ENCODE measurements around the gene OR52M1. TPM values are rescaled to one million over a fixed set of nuclear protein-coding genes. Genes with fewer than 3 reads are reported as not detected.

The OR52M1 gene
- total RNA-seq, 1 donor from 2014 or later: not detected

DNA sequence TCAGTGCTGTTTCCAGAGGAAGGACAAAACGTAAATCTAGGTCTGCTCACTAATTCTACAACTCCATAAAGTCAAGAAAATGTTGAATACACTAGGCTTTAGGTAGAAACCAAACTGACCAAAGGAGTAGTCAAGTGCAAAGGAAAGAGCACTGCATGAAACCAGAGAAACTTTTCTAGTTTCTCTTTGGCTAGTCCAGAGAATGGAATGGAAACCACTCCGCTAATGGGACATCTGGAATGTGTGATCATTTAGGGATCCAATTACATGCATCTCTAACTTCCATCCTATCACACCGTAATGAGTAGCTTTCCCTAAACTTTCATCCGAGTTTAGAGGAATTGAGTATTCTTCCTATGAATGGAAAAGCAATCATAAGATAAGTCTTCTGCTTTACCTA is 2.4 kb downstream of the OR52M1 start:
- Mint-ChIP-seq H3K36me3 (no peaks in the 10 kb centered on the region), H3K9me3 (peaks cover 20% of the 10 kb centered on the region), H3K27ac (no peak overlapping the region), H3K27me3 (ENCODE audit: low read depth) (no peaks in the 10 kb centered on the region), H3K4me1 (no peaks in the 10 kb centered on the region), H3K4me3 (no peak overlapping the region)
- TF ChIP-seq, protein P1, sequence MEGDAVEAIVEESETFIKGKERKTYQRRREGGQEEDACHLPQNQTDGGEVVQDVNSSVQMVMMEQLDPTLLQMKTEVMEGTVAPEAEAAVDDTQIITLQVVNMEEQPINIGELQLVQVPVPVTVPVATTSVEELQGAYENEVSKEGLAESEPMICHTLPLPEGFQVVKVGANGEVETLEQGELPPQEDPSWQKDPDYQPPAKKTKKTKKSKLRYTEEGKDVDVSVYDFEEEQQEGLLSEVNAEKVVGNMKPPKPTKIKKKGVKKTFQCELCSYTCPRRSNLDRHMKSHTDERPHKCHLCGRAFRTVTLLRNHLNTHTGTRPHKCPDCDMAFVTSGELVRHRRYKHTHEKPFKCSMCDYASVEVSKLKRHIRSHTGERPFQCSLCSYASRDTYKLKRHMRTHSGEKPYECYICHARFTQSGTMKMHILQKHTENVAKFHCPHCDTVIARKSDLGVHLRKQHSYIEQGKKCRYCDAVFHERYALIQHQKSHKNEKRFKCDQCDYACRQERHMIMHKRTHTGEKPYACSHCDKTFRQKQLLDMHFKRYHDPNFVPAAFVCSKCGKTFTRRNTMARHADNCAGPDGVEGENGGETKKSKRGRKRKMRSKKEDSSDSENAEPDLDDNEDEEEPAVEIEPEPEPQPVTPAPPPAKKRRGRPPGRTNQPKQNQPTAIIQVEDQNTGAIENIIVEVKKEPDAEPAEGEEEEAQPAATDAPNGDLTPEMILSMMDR (IDR thresholded peaks at IDR 0.05; ENCODE audit: unreplicated experiment): no peak
- no peak for DNase-seq (ENCODE audit: low spot score in 2 of 2, unreplicated experiment in 2 of 2)

DNA sequence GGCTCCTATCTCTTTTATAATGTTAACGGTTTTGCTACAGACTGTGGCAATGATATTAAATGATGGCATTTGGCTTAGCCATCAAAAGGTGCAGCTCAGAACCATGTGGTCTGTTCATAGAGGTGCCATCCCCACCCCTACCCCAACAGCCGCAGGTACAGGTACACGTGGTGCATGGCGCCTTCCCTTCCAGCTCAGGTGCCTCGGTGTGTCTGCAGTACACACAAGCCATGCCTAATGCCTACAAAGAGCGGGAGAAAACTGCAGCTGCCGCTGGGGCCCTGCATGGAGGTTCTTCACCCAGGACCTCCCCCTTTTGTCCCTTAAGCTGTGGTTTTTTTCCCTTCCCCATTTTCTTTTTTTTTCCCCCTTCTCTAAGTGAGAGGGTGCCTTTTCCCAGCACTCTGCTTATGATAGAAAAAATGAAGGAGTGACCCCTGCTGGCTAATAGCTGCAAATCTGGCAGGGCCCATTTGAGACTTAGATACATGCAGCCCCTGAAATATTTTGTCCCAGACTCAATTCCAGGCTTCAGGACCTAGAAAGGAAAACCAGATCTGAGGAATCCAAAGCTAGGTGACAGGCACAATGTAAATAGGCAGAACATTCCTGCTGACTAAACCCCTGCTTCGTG is 6.5 kb downstream of the OR52M1 start:
- TF ChIP-seq, protein P1 (IDR thresholded peaks at IDR 0.05; ENCODE audit: unreplicated experiment): no peak

DNA sequence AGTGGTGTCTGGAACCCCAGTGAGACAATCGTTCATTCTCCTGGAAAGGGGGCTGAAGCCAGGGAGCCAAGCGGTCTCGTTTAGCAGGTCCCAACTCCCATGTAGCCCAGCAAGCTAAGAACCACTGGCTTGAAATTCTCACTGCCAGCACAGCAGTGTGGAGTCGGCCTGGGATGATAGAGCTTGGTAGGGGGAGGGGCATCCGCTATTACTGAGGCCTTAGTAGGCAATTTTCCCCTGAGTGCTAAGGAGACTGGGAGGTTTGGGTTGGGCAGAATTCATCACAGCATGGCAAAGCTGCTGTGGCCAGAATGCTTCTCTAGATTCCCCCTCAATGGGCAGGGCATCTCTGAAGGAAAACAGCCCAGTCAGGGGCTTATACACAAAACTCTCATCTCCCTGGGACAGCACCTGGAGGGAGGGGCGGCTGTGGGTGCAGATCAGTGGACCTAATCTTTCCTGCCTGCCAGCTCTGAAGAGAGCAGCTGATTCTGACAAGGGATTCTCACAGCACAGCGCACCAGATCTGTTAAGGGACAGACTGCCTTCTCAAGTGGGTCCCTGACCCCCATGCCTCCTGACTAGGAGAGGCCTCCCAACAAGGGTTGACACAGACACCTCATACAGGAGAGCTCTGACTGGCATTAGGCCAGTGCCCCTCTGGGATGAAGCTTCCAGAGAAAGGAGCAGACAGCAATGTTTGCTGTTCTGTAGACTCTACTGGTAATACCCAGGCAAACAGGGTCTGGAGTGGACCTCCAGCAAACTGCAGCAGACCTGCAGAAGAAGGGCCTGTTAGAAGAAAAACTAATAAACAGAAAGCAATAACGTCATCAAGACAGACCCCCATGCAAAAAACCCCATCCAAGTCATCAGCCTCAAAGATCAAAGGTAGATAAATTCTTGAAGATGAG is 14.8 kb downstream of the OR52M1 start:
- Mint-ChIP-seq H3K4me1 (peaks cover 14% of the 10 kb centered on the region), H3K9me3 (peaks cover 43% of the 10 kb centered on the region), H3K4me3 (no peak overlapping the region), H3K27me3 (ENCODE audit: low read depth) (no peaks in the 10 kb centered on the region), H3K36me3 (peaks cover 14% of the 10 kb centered on the region), H3K27ac (peak overlapping the region; percentile 70)
- TF ChIP-seq, protein P1 (IDR thresholded peaks at IDR 0.05; ENCODE audit: unreplicated experiment): no peak
- no peak for DNase-seq (ENCODE audit: low spot score in 2 of 2, unreplicated experiment in 2 of 2)

More for the DNA sequence above, 6.5 kb downstream of the OR52M1 start:
- Mint-ChIP-seq H3K36me3 (no peaks in the 10 kb centered on the region), H3K4me3 (no peak overlapping the region), H3K9me3 (peaks cover 24% of the 10 kb centered on the region), H3K27me3 (ENCODE audit: low read depth) (no peaks in the 10 kb centered on the region), H3K4me1 (no peaks in the 10 kb centered on the region), H3K27ac (no peak overlapping the region)
- no peak for DNase-seq (ENCODE audit: low spot score in 2 of 2, unreplicated experiment in 2 of 2)

DNA sequence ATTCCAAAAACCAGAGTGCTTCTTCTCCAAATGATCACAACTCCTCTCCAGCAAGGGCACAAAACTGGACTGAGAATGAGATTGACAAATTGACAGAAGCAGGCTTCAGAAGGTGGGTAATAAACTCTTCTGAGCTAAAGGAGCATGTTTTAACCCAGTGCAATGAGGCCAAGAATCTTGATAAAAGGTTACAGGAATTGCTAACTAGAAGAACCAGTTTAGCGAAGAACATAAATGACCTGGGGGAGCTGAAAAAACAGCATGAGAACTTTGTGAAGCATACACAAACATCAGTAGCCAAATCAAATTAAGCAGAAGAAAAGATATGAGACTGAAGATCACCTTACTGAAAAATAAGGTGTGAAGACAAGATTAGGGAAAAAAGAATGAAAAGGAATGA is 15.5 kb downstream of the OR52M1 start:
- no peaks in the 10 kb centered on the region for H3K27me3 Mint-ChIP-seq (ENCODE audit: low read depth)
- H3K36me3 Mint-ChIP-seq: peaks cover 14% of the 10 kb centered on the region
- peak overlapping the region; percentile 70 for H3K27ac Mint-ChIP-seq
- peaks cover 14% of the 10 kb centered on the region for H3K4me1 Mint-ChIP-seq
- TF ChIP-seq, protein P1 (IDR thresholded peaks at IDR 0.05; ENCODE audit: unreplicated experiment): no peak
- DNase-seq (ENCODE audit: low spot score in 2 of 2, unreplicated experiment in 2 of 2): no peak
- peaks cover 43% of the 10 kb centered on the region for H3K9me3 Mint-ChIP-seq
- H3K4me3 Mint-ChIP-seq: no peak overlapping the region

DNA sequence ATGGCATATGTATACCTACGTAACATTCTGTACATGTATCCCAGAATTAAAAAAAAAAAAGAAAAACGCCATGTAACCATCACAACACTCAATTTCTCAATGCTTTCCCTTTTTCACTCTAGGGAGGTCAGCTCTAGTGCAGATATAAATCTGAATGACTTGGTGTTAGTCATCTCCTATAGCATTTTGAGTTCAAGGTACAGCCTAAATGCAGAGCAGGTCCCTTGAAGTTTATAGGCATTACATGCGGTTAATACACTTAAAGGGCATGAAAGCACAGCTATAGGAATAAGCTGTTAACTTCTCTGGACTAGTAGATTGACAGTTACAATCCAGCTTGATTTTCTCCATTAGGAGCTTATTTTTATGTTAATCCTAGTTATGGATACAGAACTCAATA is 20.4 kb downstream of the OR52M1 start:
- Mint-ChIP-seq H3K4me1 (peaks cover 10% of the 10 kb centered on the region), H3K36me3 (peaks cover 14% of the 10 kb centered on the region), H3K27me3 (ENCODE audit: low read depth) (no peaks in the 10 kb centered on the region), H3K27ac (no peak overlapping the region), H3K9me3 (peaks cover 47% of the 10 kb centered on the region), H3K4me3 (no peak overlapping the region)
- TF ChIP-seq, protein P1 (IDR thresholded peaks at IDR 0.05; ENCODE audit: unreplicated experiment): no peak
- no peak for DNase-seq (ENCODE audit: low spot score in 2 of 2, unreplicated experiment in 2 of 2)

All from mesothelial cell of epicardium (in vitro differentiated cells).